GM18505 (cell line): ENCODE data around the gene MSX1.

Experiments used
- ATAC-seq: cut with Tn5 transposase; IDR thresholded peaks from one replicate; pipeline ENCODE4 v1.9.1; 2021; ENCODE audit not compliant: unreplicated experiment
- POLR2A ChIP-seq: IDR thresholded peaks from 4 replicates; pipeline ENCODE4 v1.6.1; 2011; ENCODE audit warnings: borderline replicate concordance; ENCODE audit not compliant: insufficient read depth, insufficient read length; ENCODE audit errors: extremely low read depth

Gene MSX1

DNA sequence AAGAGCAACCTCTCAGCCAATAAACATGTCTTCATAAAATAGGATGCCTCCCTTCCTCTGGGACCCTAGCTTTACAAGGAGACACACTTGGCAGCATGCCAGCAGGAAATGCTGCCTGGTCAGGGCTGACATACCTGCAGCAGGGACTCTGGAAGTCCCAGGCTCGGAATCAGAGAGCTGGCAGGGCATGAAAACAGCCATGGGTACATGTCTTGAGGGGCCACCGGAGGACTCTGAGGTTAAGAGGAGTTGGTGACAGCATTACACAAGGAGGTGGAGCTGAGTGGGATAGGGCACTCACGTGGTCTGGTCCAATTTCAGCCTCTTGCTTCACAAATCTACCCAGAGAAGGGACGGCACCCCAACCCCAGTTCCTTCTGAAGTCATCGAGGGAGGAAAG, 15.7 kb downstream of the MSX1 start:
- no peak for TF ChIP-seq POLR2A
- ATAC-seq = no peak

DNA sequence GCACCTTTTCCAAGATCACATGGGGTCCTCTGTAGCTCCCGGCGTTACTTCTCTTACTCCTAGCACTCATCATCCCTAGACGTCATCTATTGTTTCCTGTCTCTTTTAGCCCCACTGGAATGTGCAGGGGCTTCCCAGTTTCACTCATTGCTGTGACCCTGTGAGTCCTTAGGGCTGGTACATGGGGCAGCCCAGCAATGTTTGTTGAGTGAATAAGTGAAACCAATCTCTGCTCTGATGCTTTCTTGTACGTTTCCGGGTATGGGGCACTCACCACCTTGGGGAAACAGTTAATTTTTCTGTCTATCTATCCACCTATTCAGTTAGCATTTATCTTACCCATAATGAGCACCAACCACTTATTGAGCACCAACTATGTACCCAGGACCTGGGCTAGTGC, 16.1 kb downstream of the MSX1 start:
- no peak for ATAC-seq
- TF ChIP-seq POLR2A = no peak

GRCh38 chr4:4876945-4877661, 17.6 kb downstream of the MSX1 start:
- no peak for ATAC-seq
- TF ChIP-seq POLR2A = no peak

DNA sequence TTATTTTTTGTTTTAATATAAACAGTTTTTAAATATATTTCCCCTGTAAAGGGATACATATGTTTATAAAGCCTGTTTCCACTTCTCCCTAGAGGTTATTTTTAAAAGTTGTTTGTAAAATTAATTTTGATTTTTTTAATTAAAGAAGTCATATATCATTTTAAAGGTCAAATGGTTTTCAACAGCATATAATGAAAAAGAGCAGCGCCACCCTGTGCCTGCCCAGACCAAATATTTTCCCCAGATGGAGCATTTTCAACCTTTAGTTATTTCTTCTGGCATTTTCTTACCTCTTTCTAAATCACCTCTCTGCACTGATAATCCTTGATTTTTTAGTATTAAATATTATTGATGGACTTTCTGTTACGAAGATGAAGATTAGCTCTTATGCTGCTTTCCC, 21.0 kb downstream of the MSX1 start:
- no peak for TF ChIP-seq POLR2A
- no peak for ATAC-seq

GRCh38 chr4:4881432-4881831, 22.0 kb downstream of the MSX1 start:
- TF ChIP-seq POLR2A = no peak

DNA sequence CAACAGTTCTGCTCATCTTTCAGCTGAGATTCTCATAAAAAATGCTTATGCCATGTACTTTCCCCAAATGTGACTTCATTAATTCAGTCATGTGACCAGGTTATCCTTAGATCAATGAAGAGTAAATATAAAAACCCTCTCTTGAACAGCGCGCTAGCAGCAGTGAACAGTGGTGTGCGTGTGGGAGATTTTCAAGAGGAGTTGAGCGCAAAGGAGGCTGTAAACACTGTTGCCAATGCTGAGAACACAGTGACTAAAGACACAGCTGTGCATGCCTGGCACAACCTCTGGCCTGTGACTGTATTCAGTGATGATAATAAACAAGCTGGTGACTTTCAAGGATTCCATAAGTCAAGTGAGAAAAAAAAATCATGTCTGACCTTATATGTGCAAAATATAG, 25.1 kb downstream of the MSX1 start:
- ATAC-seq = no peak
- TF ChIP-seq POLR2A = no peak

More at GRCh38 chr4:4881432-4881831, 22.0 kb downstream of the MSX1 start:
- ATAC-seq = no peak

- ATAC-seq = no peak
- TF ChIP-seq POLR2A = no peak
Observed at GRCh38 chr4:4887426-4887825, 28.0 kb downstream of the MSX1 start.

DNA sequence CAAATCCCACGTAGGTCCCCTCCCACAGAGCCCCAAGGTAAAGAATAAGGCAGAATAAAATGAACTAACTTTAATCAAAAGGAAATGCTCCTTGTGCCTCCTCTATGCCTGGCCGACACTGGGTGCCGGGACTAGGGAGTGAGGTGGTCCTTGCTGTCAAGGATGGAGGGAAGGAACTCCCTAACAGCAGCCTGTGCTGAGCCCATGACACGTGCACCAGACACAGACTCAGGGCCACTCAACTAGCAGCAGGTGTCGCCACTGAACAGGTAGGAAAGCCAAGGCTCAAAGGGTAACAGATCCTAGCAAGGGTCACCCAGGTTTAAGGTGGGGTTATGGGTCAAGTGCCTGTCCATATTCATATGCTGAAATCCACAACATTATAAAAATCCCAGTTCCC, 29.2 kb downstream of the MSX1 start:
- TF ChIP-seq POLR2A = no peak
- ATAC-seq = no peak

- TF ChIP-seq POLR2A = no peak
- no peak for ATAC-seq
Observed at GRCh38 chr4:4889781-4890180, 30.3 kb downstream of the MSX1 start.

GRCh38 chr4:4890574-4891255, 31.2 kb downstream of the MSX1 start:
- no peak for ATAC-seq
- TF ChIP-seq POLR2A = no peak

DNA sequence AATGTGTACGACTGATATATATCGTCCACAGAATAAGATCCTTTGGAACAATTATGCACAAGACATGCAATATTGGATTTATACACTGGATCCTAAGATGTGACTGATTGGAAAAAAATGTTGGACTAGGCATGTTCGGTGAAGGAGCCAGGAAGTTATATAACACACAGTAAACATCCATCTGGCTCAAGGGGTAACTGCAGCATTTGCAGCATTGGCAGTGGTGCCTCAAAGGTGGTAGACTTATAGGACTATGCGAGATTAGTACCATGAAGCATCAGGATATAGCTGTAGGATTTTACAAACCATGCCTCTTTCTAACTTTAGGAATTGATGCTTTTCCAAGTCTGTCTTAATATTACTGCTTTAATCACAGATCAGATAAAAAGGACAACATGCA, 34.3 kb downstream of the MSX1 start:
- no peak for TF ChIP-seq POLR2A
- ATAC-seq = no peak

DNA sequence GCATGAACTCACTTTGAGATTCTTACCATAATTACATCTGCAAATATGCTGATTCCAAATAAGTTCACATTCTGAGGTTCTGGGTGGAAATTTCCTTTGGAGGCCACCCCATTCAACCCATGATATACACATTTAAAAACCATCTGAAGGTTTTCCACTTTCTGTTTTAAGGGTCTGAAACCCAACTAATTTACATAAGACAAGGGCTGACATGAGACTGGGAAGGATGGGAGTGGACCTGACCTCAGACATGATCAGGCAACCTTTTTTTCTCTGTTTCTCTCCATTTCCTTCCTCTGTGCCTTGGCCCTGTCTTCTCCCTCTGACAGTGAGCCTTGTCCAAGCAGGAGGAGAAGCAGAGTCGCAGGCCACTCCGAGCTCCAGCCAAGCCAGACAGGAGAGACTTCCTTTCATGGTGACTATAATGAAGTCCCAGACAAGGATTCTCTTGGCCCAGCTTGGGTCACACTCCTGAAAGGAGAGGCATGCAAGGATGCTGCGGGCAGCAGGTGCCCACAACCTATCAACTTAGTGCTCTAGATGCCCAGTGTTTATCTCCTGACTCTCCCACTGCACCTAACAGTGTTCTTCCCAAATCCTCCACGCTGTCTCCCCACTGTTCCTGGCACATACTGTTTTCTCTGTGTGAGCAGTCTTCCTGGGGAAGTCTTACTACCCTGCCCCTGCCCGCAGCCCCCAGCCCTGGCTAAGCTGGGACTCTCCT, 39.9 kb downstream of the MSX1 start:
- TF ChIP-seq POLR2A = no peak
- ATAC-seq = no peak

DNA sequence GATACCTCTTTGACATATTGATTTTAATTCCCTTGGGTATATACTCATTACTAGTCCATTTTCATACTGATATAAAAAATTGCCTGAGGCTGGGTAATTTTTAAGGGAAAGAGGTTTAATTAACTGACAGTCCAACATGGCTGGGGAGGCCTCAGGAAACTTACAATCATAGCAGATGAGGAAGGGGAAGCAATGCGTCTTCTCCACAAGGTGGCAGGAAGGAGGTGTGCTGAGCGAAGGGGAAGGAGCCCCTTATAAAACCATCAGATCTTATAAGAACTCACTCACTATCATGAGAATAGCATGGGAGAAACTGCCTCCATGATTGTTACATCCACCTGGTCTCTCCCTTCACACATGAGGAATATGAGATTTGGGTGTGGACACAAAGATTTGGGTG, 42.4 kb downstream of the MSX1 start:
- no peak for TF ChIP-seq POLR2A
- ATAC-seq = no peak

- TF ChIP-seq POLR2A = no peak
- ATAC-seq = no peak
Observed at GRCh38 chr4:4912155-4912554, 52.7 kb downstream of the MSX1 start.
